ENCODE results near the gene NPSR1.

Gene NPSR1

DNA sequence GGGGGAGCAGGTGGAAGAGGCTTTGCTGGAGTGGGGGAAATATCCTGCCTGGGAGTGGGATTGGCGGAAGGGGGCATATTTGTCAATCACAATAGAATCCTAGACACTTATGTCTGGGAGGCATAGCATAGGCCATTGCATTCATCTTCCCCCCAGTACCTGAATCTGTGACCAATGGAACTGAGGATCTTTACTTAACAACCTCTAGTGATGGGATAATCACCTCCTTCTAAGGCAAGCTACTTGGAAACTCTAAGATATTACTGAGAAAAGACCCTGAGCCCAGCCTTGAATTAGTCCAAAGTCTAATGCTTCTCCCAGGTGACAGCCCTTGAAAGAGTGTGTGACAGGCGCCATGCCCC is 90.7 kb downstream of the NPSR1 start:
- H3K4me3 ChIP-seq (ENCODE audit: low read depth, low read length): no peak overlapping the region
- TF ChIP-seq, protein P1, sequence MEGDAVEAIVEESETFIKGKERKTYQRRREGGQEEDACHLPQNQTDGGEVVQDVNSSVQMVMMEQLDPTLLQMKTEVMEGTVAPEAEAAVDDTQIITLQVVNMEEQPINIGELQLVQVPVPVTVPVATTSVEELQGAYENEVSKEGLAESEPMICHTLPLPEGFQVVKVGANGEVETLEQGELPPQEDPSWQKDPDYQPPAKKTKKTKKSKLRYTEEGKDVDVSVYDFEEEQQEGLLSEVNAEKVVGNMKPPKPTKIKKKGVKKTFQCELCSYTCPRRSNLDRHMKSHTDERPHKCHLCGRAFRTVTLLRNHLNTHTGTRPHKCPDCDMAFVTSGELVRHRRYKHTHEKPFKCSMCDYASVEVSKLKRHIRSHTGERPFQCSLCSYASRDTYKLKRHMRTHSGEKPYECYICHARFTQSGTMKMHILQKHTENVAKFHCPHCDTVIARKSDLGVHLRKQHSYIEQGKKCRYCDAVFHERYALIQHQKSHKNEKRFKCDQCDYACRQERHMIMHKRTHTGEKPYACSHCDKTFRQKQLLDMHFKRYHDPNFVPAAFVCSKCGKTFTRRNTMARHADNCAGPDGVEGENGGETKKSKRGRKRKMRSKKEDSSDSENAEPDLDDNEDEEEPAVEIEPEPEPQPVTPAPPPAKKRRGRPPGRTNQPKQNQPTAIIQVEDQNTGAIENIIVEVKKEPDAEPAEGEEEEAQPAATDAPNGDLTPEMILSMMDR (IDR thresholded peaks at IDR 0.05; ENCODE audit: insufficient read depth, low read depth, low read length, missing control alignments): no peak
- DNase-seq (ENCODE audit: low read depth): no peak

DNA sequence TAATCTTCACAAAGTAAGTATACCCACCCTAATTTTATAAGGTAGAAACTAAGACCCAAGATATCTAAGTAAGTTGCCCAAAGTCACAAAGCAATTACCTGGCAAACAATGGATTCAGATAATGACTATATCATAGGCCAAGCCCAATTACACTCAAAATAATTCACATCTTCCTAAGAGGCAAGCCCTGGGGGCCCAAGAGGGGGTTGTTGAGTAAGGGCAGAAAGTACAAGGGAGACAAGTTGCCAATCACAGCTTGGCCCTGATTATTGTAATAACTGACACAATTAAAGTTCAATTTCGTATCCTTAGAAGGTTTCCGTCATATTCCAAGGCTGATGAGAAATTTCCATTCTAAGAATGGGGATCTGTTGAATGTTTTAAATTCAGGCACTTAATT is 91.4 kb downstream of the NPSR1 start:
- no peak for DNase-seq (ENCODE audit: low read depth)
- TF ChIP-seq, protein P1 (IDR thresholded peaks at IDR 0.05; ENCODE audit: insufficient read depth, low read depth, low read length, missing control alignments): no peak
- H3K4me3 ChIP-seq (ENCODE audit: low read depth, low read length): no peak overlapping the region

DNA sequence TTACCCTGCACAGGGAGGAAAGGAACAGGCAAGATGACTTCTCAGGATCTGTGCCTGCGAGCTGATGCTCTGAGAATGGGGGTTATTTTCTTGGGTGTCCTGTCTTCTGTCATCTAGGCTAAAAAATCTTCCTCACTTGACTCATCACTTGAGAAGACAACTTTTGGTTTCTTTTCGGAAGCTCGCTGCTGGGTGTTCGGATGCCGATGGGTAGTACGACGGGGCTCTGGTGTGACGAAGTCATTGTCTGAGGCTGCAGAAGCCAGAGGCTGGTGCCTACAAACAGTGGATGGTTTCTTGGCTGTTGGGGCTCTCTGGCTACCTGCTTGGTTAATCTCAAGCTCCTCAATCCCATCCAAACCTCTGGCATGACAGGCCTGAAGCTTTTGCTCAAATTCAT is 92.2 kb downstream of the NPSR1 start:
- TF ChIP-seq, protein P1 (IDR thresholded peaks at IDR 0.05; ENCODE audit: insufficient read depth, low read depth, low read length, missing control alignments): no peak
- DNase-seq (ENCODE audit: low read depth): no peak
- no peak overlapping the region for H3K4me3 ChIP-seq (ENCODE audit: low read depth, low read length)

DNA sequence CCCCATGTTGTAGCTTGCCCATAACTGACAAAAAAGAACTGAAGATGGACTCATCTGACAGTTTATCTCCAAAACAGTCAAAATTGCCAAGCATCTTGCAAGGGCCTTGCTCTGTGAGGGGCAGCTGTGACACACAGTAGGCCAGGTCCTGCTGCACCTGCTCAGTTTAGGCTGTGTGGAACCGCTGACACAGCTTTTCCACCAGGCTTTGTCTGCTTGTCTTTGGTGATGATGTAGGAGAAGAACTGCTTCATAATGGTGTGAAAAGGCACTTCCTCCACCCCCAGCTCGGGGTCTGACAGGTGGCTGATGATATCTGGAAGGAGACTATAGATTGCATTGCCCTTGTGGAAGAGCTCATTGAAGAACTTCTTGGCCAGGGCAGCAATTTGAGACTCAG is 92.6 kb downstream of the NPSR1 start:
- TF ChIP-seq, protein P1 (IDR thresholded peaks at IDR 0.05; ENCODE audit: insufficient read depth, low read depth, low read length, missing control alignments): no peak

DNA sequence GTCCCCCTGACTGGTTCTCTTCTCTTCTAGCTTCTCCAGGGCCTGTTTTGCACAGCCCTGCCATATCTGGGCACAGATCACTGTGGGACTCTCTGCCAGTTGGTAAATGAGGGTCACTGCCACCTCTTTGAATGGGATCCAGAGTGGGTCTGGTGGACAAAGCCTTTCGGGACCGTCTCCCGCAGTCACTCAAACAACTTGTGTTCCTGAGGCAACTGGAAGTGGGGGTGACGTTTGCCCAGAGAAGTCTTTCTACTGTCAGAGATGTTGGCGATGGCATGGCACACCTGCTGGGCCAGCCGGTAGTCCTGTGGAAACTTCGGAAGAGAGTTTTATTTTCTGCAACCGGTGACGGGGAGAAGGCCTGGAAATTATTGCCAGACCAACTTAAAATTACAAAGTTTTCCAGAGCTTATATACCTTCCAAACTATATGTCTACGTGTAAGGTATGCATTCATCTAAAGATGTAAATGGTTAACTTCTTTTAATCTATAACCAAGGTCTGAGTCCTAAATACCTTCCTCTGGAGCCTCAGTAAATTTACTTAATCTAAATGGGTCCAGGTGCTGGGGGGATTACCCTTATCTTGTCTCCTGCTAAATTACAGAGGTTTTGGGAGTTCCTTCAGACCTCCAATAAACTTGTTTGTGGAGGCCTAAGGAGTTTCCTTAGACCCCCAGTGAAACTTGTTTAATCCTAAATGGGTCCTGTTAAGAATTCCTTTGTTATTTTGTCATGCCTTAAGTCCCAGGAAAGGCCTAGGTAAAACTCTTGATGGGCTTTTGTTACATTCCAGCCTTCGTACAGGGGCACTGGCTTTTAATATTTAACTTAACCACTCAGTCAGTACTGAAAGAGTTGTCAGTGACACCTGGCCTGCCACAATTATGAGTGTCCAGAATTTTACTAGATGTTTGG is 94.0 kb downstream of the NPSR1 start:
- no peak for DNase-seq (ENCODE audit: low read depth)
- TF ChIP-seq, protein P1 (IDR thresholded peaks at IDR 0.05; ENCODE audit: insufficient read depth, low read depth, low read length, missing control alignments): no peak
- no peak overlapping the region for H3K4me3 ChIP-seq (ENCODE audit: low read depth, low read length)

More for the DNA sequence above, 92.6 kb downstream of the NPSR1 start:
- no peak for DNase-seq (ENCODE audit: low read depth)
- H3K4me3 ChIP-seq (ENCODE audit: low read depth, low read length): no peak overlapping the region

DNA sequence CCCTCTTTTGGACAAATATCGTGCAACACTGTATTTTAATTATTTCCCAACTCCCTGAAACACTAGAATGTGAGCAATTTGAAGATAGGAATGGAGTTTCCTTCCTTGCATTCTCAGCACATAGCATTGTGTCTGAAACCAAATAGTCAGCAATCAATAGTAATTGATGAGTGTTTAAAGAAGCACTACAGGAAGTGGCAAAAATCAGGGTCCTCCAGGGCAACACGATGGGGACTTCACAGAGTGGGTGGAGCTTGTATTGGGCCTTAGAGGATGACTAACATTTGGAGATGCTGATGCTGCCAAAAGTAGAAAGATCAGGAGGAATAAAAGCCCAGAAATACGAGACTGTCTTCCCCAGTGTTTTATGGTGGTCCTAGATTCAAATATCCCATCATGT is 94.9 kb downstream of the NPSR1 start:
- no peak for DNase-seq (ENCODE audit: low read depth)
- TF ChIP-seq, protein P1 (IDR thresholded peaks at IDR 0.05; ENCODE audit: insufficient read depth, low read depth, low read length, missing control alignments): no peak
- H3K4me3 ChIP-seq (ENCODE audit: low read depth, low read length): no peak overlapping the region

DNA sequence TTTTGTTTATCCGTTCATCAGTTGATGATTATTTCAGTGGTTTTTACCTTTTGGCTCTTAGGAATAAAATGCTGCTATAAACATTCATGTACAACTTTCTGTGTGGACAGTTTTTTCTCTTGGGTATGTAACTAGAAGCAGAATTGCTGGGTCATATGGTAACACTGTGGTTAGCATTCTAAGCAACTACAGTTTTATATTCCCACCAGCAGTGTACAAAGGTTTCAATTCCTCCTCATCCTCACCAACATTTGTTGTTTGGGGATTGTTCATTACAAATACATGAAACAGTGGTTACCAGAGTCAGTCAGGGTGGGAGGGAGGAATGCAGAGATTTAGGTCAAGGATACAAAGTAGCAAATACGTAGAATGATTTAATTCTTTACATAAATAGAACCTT is 97.0 kb downstream of the NPSR1 start:
- no peak for DNase-seq (ENCODE audit: low read depth)
- TF ChIP-seq, protein P1 (IDR thresholded peaks at IDR 0.05; ENCODE audit: insufficient read depth, low read depth, low read length, missing control alignments): no peak
- no peak overlapping the region for H3K4me3 ChIP-seq (ENCODE audit: low read depth, low read length)

Measured in GM12865 (cell line).